Hepatocyte (in vitro differentiated cells): Measurements from ENCODE around the gene CGN. TPM values are rescaled to one million over a fixed set of nuclear protein-coding genes. Genes with fewer than 3 reads are reported as not detected.

Experiments
- DNase-seq: peaks from one replicate; pipeline ENCODE4 v3.0.0-alpha.2; 2016; ENCODE audit warnings: low spot score
- H2AFZ ChIP-seq: fragments of 200-600 bp; sonication (generic); 2 replicates; pipeline ENCODE4 v1.6.0; 2016; ENCODE audit warnings: antibody characterized with exemption, mild to moderate bottlenecking
- H3K27ac ChIP-seq: fragments of 200-600 bp; sonication (generic); 2 replicates; pipeline ENCODE4 v1.5.1; 2016; ENCODE audit warnings: mild to moderate bottlenecking
- H3K27me3 ChIP-seq: fragments of 200-600 bp; sonication (generic); 2 replicates; pipeline ENCODE4 v1.6.1; 2016
- H3K36me3 ChIP-seq: fragments of 200-600 bp; sonication (generic); replicated peaks from 2 replicates; pipeline ENCODE4 v1.5.1; 2016; ENCODE audit warnings: low read depth; ENCODE audit not compliant: insufficient read depth
- H3K4me1 ChIP-seq: fragments of 200-600 bp; sonication (generic); 2 replicates; pipeline ENCODE4 v1.5.1; 2016; ENCODE audit warnings: mild to moderate bottlenecking, moderate library complexity; ENCODE audit not compliant: insufficient read depth
- H3K4me2 ChIP-seq: fragments of 200-600 bp; sonication (generic); 2 replicates; pipeline ENCODE4 v1.6.0; 2016
- H3K4me3 ChIP-seq: fragments of 200-600 bp; sonication (generic); 2 replicates; pipeline ENCODE4 v1.5.1; 2016; ENCODE audit warnings: mild to moderate bottlenecking
- H3K79me2 ChIP-seq: fragments of 200-600 bp; sonication (generic); 2 replicates; pipeline ENCODE4 v1.6.0; 2017; ENCODE audit warnings: mild to moderate bottlenecking
- H3K9me2 ChIP-seq: fragments of 200-600 bp; sonication (generic); replicated peaks from 2 replicates; pipeline ENCODE4 v1.6.0; 2017; ENCODE audit warnings: mild to moderate bottlenecking; ENCODE audit not compliant: insufficient read depth
- H3K9me3 ChIP-seq: fragments of 200-600 bp; sonication (generic); 2 replicates; pipeline ENCODE4 v1.5.1; 2016; ENCODE audit warnings: low read depth, mild to moderate bottlenecking
- H4K20me1 ChIP-seq: fragments of 200-600 bp; sonication (generic); 2 replicates; pipeline ENCODE4 v1.6.0; 2016; ENCODE audit warnings: mild to moderate bottlenecking; ENCODE audit not compliant: insufficient read depth, poor library complexity, severe bottlenecking
- CTCF ChIP-seq: fragments of 200-600 bp; sonication (generic); IDR thresholded peaks from 2 replicates; pipeline ENCODE4 v1.5.1; 2016; ENCODE audit warnings: antibody characterized with exemption, mild to moderate bottlenecking; ENCODE audit not compliant: poor library complexity
- EZH2 ChIP-seq: fragments of 200-600 bp; sonication (generic); IDR thresholded peaks from 2 replicates; pipeline ENCODE4 v1.6.1; 2016; ENCODE audit warnings: antibody characterized with exemption, mild to moderate bottlenecking, borderline replicate concordance
- EZH2phosphoT487 ChIP-seq: fragments of 200-600 bp; sonication (generic); IDR thresholded peaks from one replicate; pipeline ENCODE4 v1.6.1; 2018; ENCODE audit warnings: antibody characterized with exemption, mild to moderate bottlenecking, low read depth, moderate library complexity; ENCODE audit not compliant: unreplicated experiment, severe bottlenecking
- WGBS: methylation state at CpG from one replicate; pipeline ENCODE4 v1.1.6; 2016; ENCODE audit warnings: low lambda C conversion rate; ENCODE audit errors: missing lambda C conversion rate; 5-methylcytosine and 5-hydroxymethylcytosine counted together
- polyA plus RNA-seq: library from polyadenylated mRNA; unstranded; fragments of >200 nt; fragmentation: Nextera tagmentation; extraction: Ambion mirVana; gene quantifications from 2 replicates; pipeline ENCODE4 v1.2.1, GENCODE V29; 2016
- total RNA-seq: library from RNA; depleted of rRNA; stranded (reverse); fragments of >200 nt; gene quantifications from 2 replicates; pipeline ENCODE4 v1.2.3, GENCODE V29; 2014

CGN gene
- total and polyA plus RNA-seq, 2 experiments from 2014 or later, result 46.3 to 58.2 TPM

DNA sequence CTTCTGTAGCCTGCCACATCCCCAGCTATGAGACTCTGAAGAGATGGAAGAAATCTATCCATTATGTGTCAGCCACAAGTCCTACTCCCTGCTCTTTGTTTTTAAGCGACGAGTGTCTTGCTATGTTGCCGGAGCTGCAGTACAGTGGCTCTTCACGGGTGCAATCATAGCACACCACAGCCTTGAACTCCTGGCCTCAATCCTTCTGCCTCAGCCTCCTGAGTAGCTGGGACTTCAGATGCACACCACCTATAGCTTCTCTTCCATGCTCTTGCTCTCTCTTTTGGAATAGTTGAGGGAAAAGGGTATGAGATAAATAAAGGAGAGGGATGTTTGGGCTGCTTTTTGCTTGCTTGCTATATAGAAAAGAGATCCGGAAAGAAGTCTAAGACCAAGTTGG, 30.6 kb downstream of the CGN start:
- no peak for TF ChIP-seq EZH2
- TF ChIP-seq CTCF, result no peak
- TF ChIP-seq EZH2phosphoT487, result no peak

GRCh38 chr1:151542710-151543129, 31.5 kb downstream of the CGN start:
- Histone ChIP-seq H3K4me3 (no peak overlapping the region), H3K4me1 (peaks cover 29% of the 10 kb centered on the region), H3K9me3 (no peaks in the 10 kb centered on the region), H3K27ac (peak overlapping the region; percentile 93), H3K27me3 (no peaks in the 10 kb centered on the region), H4K20me1 (peaks cover 13% of the 10 kb centered on the region), H3K79me2 (peaks cover 61% of the 10 kb centered on the region), H2AFZ (no peak overlapping the region), H3K9me2 (no peaks in the 10 kb centered on the region), H3K4me2 (peak overlapping the region; percentile 86), H3K36me3 (no peaks in the 10 kb centered on the region)
- no peak for TF ChIP-seq EZH2phosphoT487
- TF ChIP-seq CTCF, result no peak
- no peak for TF ChIP-seq EZH2
- peak; percentile 41 for DNase-seq
- WGBS, result 53% methylated on average over 3 of the region's 3 CpGs

More for the DNA sequence above, 30.6 kb downstream of the CGN start:
- Histone ChIP-seq H2AFZ (no peak overlapping the region), H3K4me1 (peaks cover 19% of the 10 kb centered on the region), H3K27ac (peak overlapping the region; percentile 93), H3K4me2 (peak overlapping the region; percentile 86), H3K36me3 (no peaks in the 10 kb centered on the region), H3K9me2 (no peaks in the 10 kb centered on the region), H4K20me1 (peaks cover 13% of the 10 kb centered on the region), H3K27me3 (no peaks in the 10 kb centered on the region), H3K79me2 (peaks cover 61% of the 10 kb centered on the region), H3K9me3 (no peaks in the 10 kb centered on the region), H3K4me3 (peak overlapping the region; percentile 94)
- DNase-seq, result no peak
- 75% methylated on average over 5 of the region's 5 CpGs for WGBS

DNA sequence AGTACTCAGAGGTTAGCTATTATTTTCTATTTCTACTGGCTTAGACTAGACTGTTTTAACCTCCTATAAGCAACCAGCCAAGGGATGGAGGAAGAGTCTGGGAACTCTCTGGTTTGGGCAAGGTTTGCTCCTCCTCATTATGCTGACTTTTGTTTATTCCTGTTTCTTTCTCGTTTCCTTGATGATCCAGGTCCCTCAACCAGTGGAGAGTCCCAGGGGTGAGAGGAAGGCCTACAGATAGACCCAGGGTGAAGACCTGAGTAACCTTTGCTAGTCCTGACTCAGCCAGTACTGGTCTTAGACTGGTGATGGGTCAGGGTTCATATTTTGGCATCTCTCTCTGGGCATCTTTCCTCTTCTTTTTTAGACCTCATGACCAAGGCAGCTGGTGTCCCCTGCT, 34.4 kb downstream of the CGN start:
- H3K27me3 ChIP-seq, result no peaks in the 10 kb centered on the region
- H3K9me2 ChIP-seq, result no peaks in the 10 kb centered on the region
- DNase-seq, result no peak
- WGBS, result 62% methylated on average over 1 of the region's 1 CpG
- H4K20me1 ChIP-seq, result peaks cover 13% of the 10 kb centered on the region
- no peak for TF ChIP-seq EZH2phosphoT487
- no peak for TF ChIP-seq CTCF
- no peak for TF ChIP-seq EZH2
- no peak overlapping the region for H3K4me3 ChIP-seq
- peaks cover 45% of the 10 kb centered on the region for H3K4me1 ChIP-seq
- H3K4me2 ChIP-seq, result no peak overlapping the region
- no peaks in the 10 kb centered on the region for H3K36me3 ChIP-seq
- H3K79me2 ChIP-seq, result peaks cover 81% of the 10 kb centered on the region
- H2AFZ ChIP-seq, result no peak overlapping the region
- no peaks in the 10 kb centered on the region for H3K9me3 ChIP-seq
- H3K27ac ChIP-seq, result no peak overlapping the region
